Osteocyte (in vitro differentiated cells): ENCODE measurements around the gene PRIMA1. TPM values are rescaled to one million over a fixed set of nuclear protein-coding genes. Genes with fewer than 3 reads are reported as not detected.

ENCODE experiments used
- DNase-seq: peaks from one replicate; pipeline ENCODE4 v3.0.0; 2021; ENCODE audit warnings: mixed read lengths; ENCODE audit not compliant: unreplicated experiment; ENCODE audit errors: extremely low spot score
- H3K27ac Mint-ChIP-seq: one replicate; pipeline ENCODE4 v1.8.0; 2021; ENCODE audit warnings: mild to moderate bottlenecking, mixed read lengths; ENCODE audit not compliant: unreplicated experiment
- H3K27me3 Mint-ChIP-seq: one replicate; pipeline ENCODE4 v1.8.0; 2021; ENCODE audit warnings: mixed read lengths; ENCODE audit not compliant: unreplicated experiment
- H3K36me3 Mint-ChIP-seq: one replicate; pipeline ENCODE4 v1.8.0; 2021; ENCODE audit warnings: mixed read lengths; ENCODE audit not compliant: unreplicated experiment
- H3K4me1 Mint-ChIP-seq: one replicate; pipeline ENCODE4 v1.8.0; 2021; ENCODE audit warnings: mixed read lengths; ENCODE audit not compliant: unreplicated experiment
- H3K4me3 Mint-ChIP-seq: one replicate; pipeline ENCODE4 v1.8.0; 2021; ENCODE audit warnings: mild to moderate bottlenecking, moderate library complexity, mixed read lengths; ENCODE audit not compliant: unreplicated experiment
- H3K9me3 Mint-ChIP-seq: one replicate; pipeline ENCODE4 v1.8.0; 2021; ENCODE audit warnings: mixed read lengths; ENCODE audit not compliant: unreplicated experiment
- CTCF ChIP-seq: fragments of 200-600 bp; sonication (generic); IDR thresholded peaks from 2 replicates; pipeline ENCODE4 v1.5.0; 2021; ENCODE audit warnings: antibody characterized with exemption, mild to moderate bottlenecking, moderate library complexity
- total RNA-seq: library from RNA; stranded (reverse); gene quantifications from 2 replicates; pipeline ENCODE4 v1.2.1, GENCODE V29; 2021

Gene PRIMA1
- total RNA-seq, 1 donor from 2014 or later = not detected

GRCh38 chr14:93688820-93689219, 99.5 kb downstream of the PRIMA1 start:
- no peaks in the 10 kb centered on the region for H3K4me1 Mint-ChIP-seq
- H3K27ac Mint-ChIP-seq = no peak overlapping the region
- no peak for DNase-seq
- H3K9me3 Mint-ChIP-seq = no peaks in the 10 kb centered on the region
- no peak overlapping the region for H3K4me3 Mint-ChIP-seq
- no peaks in the 10 kb centered on the region for H3K36me3 Mint-ChIP-seq
- no peaks in the 10 kb centered on the region for H3K27me3 Mint-ChIP-seq
- TF ChIP-seq CTCF = no peak

GRCh38 chr14:93688239-93688666, 100.0 kb downstream of the PRIMA1 start:
- Mint-ChIP-seq H3K9me3 (no peaks in the 10 kb centered on the region), H3K36me3 (no peaks in the 10 kb centered on the region), H3K4me3 (no peak overlapping the region), H3K4me1 (no peaks in the 10 kb centered on the region), H3K27me3 (no peaks in the 10 kb centered on the region), H3K27ac (no peak overlapping the region)
- DNase-seq = no peak
- no peak for TF ChIP-seq CTCF

- Mint-ChIP-seq H3K4me3 (no peak overlapping the region), H3K9me3 (no peaks in the 10 kb centered on the region), H3K27me3 (no peaks in the 10 kb centered on the region), H3K36me3 (no peaks in the 10 kb centered on the region), H3K27ac (no peak overlapping the region), H3K4me1 (no peaks in the 10 kb centered on the region)
- TF ChIP-seq CTCF = no peak
- no peak for DNase-seq
These were observed 102.0 kb downstream of the PRIMA1 start for GRCh38 chr14:93686268-93686667.

GRCh38 chr14:93685121-93685895, 103.0 kb downstream of the PRIMA1 start:
- no peaks in the 10 kb centered on the region for H3K27me3 Mint-ChIP-seq
- no peak overlapping the region for H3K27ac Mint-ChIP-seq
- no peaks in the 10 kb centered on the region for H3K36me3 Mint-ChIP-seq
- no peaks in the 10 kb centered on the region for H3K4me1 Mint-ChIP-seq
- no peaks in the 10 kb centered on the region for H3K9me3 Mint-ChIP-seq
- TF ChIP-seq CTCF = no peak
- H3K4me3 Mint-ChIP-seq = no peak overlapping the region
- no peak for DNase-seq

- no peaks in the 10 kb centered on the region for H3K36me3 Mint-ChIP-seq
- TF ChIP-seq CTCF = no peak
- H3K4me1 Mint-ChIP-seq = no peaks in the 10 kb centered on the region
- H3K4me3 Mint-ChIP-seq = no peak overlapping the region
- H3K9me3 Mint-ChIP-seq = no peaks in the 10 kb centered on the region
- no peaks in the 10 kb centered on the region for H3K27me3 Mint-ChIP-seq
- no peak for DNase-seq
- no peak overlapping the region for H3K27ac Mint-ChIP-seq
These were observed 105.1 kb downstream of the PRIMA1 start for GRCh38 chr14:93683226-93683625.
